Adipocyte (in vitro differentiated cells): ENCODE data around the gene RNPEPL1.
"Not testable (repeated sequence)": the region's sequence is repeated elsewhere in the genome, so short reads cannot be mapped to it uniquely, and the experiment has no call there.

Experiments used
- DNase-seq: peaks from one replicate; pipeline ENCODE4 v3.0.0-alpha.2; 2015; ENCODE audit warnings: low read depth
- H3K27me3 ChIP-seq: replicated peaks from 2 replicates; pipeline ENCODE4 v1.7.0; 2013; ENCODE audit warnings: mild to moderate bottlenecking, low read length, moderate library complexity; ENCODE audit not compliant: control insufficient read depth, insufficient read depth
- H3K36me3 ChIP-seq: 2 replicates; pipeline ENCODE4 v1.7.0; 2013; ENCODE audit warnings: low read length, mild to moderate bottlenecking, moderate library complexity; ENCODE audit not compliant: control insufficient read depth, insufficient read depth, severe bottlenecking
- H3K4me1 ChIP-seq: 2 replicates; pipeline ENCODE4 v1.7.0; 2013; ENCODE audit warnings: mild to moderate bottlenecking, low read length, moderate library complexity; ENCODE audit not compliant: control insufficient read depth, insufficient read depth
- H3K4me3 ChIP-seq: 2 replicates; pipeline ENCODE4 v1.7.0; 2013; ENCODE audit warnings: mild to moderate bottlenecking, low read length, moderate library complexity
- H3K9ac ChIP-seq: 2 replicates; pipeline ENCODE4 v1.7.0; 2013; ENCODE audit warnings: mild to moderate bottlenecking, low read length, moderate library complexity
- H3K9me3 ChIP-seq: 2 replicates; pipeline ENCODE4 v1.7.0; 2013; ENCODE audit warnings: mild to moderate bottlenecking, low read length, moderate library complexity; ENCODE audit not compliant: control insufficient read depth

Gene RNPEPL1, protein sequence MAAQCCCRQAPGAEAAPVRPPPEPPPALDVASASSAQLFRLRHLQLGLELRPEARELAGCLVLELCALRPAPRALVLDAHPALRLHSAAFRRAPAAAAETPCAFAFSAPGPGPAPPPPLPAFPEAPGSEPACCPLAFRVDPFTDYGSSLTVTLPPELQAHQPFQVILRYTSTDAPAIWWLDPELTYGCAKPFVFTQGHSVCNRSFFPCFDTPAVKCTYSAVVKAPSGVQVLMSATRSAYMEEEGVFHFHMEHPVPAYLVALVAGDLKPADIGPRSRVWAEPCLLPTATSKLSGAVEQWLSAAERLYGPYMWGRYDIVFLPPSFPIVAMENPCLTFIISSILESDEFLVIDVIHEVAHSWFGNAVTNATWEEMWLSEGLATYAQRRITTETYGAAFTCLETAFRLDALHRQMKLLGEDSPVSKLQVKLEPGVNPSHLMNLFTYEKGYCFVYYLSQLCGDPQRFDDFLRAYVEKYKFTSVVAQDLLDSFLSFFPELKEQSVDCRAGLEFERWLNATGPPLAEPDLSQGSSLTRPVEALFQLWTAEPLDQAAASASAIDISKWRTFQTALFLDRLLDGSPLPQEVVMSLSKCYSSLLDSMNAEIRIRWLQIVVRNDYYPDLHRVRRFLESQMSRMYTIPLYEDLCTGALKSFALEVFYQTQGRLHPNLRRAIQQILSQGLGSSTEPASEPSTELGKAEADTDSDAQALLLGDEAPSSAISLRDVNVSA

DNA sequence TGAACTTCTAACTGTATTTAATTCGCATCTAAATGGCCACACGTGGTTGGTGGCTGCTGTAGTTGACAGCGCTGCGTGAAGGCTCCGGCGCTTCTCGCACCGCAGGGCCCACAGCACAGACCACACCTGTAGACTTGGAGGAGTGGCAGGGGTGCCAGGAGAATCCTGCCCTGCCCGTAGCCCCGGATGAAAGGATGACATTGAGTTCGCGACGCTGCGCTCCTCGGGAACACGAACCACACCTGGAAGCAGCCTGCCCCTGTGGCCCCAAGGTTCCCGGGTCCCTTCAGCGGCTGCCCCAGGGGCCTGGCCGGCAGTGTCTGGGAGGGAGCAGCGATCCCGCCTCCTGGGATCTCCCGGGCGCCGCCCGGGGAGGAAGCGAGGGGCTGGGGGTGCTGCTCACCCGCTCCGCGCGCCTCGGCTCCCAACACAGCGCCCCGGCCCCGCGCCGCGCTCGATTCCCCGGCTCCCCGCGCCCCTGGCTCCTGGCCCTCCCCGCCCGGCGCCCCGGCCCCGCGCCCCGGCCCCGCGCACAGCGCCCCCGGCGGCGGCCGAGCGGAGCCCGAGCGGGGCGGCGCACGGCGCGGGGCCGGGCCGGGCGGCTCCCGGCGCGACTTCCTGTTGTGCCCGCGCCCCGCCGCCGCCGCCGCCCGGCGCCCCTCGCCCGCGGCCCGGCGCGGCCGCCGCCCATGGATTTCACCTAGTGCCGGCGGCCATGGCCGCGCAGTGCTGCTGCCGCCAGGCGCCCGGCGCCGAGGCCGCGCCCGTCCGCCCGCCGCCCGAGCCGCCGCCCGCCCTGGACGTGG is at the start of gene RNPEPL1:
TSS of gene RNPEPL1 (plus strand) at position 613 of the 806 bp plus-strand sequence. CDS start at position 716, 103 bp downstream.
- no peaks in the 10 kb centered on the region for H3K9me3 ChIP-seq

DNA sequence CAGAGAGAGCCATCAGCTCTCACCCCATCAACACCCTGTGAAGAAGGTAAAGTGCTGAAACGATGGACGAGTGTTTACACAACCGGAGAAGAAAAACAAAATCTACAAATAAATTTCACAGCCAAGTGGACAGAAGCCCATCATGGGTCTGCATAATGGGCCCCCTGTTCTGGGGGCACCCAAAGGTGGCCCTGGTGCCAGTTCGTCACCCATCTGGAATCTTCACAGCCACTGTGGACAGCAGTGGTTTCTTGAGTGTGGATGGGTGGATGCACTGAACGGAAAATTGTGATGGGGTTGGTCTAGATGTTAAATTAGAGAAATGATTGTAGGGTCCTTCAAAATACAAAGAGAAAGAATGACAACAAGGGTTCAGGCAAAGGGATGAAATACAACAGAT is 49.3 kb upstream of the RNPEPL1 start:
- peak overlapping the region; percentile 3 for H3K9ac ChIP-seq
- H3K4me1 ChIP-seq, result peaks cover 11% of the 10 kb centered on the region
- DNase-seq, result no peak
- peaks cover 12% of the 10 kb centered on the region for H3K36me3 ChIP-seq
- peaks cover 5% of the 10 kb centered on the region for H3K27me3 ChIP-seq
- no peaks in the 10 kb centered on the region for H3K9me3 ChIP-seq
- peak overlapping the region; percentile 61 for H3K4me3 ChIP-seq

More for the DNA sequence above, at the start of gene RNPEPL1:
- no peaks in the 10 kb centered on the region for H3K36me3 ChIP-seq
- DNase-seq, result peak; percentile 85
- peaks cover 32% of the 10 kb centered on the region for H3K4me1 ChIP-seq
- peak within 1 kb of the TSS; percentile 89 for H3K9ac ChIP-seq
- H3K4me3 ChIP-seq, result peak within 1 kb of the TSS; percentile 87
- no peaks in the 10 kb centered on the region for H3K27me3 ChIP-seq

DNA sequence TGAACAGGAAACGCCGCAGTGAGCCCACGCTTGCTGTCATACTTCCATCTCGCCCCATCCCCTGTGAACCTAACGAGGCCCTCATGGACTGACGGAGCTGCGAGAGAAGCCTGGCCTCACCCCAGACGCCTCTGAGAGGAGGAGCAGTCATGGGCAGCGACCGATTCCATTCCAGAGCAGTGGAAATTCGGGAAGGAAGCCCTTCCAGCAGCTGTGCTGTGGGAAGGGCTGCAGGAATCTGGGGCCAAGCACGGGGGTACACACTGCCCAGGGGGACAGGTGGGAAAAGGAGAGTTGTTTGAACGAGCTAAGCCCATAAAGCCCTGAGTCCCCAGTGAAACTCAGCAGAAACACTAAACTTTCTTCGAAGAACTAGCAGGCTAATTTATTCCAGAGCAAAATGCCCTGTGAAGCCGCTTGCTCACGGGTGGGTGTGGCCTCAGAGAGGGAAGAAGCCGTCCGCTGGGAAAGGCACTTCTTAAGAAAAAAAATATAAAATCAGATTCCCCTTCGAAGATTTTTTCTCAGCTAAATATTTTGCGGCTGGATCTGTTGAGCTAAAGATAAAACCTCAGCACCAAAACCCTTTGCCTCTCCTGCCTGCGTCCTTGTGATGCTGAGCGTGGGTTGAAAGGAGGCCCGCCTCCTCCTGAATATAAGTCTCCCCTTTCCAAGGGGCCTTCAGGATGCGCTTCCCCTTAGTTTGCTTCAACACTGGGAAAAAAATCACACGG is 48.7 kb upstream of the RNPEPL1 start:
- peaks cover 12% of the 10 kb centered on the region for H3K36me3 ChIP-seq
- H3K27me3 ChIP-seq, result peaks cover 5% of the 10 kb centered on the region
- DNase-seq, result peak; percentile 73
- H3K4me1 ChIP-seq, result peaks cover 9% of the 10 kb centered on the region
- H3K9me3 ChIP-seq, result no peaks in the 10 kb centered on the region
- H3K9ac ChIP-seq, result peak overlapping the region; percentile 3
- H3K4me3 ChIP-seq, result peak overlapping the region; percentile 61

DNA sequence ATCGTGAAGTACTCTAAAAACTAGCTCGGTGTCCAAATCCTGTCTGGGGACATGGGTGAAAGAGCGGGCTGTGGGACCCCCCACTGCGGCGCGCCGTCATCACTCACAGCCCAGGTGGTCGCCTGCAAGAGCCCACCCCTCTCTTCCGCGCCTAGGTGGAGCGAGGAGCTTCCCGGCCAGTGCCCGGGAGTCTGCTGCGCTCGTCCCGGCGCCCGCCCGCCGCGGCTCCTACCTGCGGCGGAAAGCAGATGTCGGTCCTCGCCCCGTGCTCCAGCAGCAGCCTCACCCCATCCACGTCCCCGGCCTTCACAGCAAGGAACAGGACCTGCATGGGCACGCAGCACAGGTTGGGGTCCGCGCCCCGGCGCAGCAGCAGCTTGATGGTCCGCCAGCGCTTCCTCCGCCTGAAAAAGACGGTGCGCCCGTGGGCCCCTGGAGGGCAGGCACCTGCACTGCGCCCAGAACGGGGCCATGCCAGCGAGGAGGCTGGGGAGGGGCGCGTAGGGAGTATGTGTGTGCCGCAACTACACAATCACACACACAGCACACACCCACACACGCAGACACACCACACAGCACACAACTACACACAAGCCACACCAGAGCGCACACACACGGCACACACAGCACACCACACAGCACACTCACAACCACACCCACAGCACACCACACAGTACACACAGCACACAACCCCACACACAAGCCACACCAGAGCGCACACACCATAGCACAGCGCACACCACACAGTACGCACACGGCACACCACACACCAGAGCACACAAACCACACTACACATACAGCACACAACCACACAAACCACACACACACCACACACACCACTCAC is 47.9 kb upstream of the RNPEPL1 start:
- peaks cover 9% of the 10 kb centered on the region for H3K4me1 ChIP-seq
- peak overlapping the region; percentile 61 for H3K4me3 ChIP-seq
- no peak for DNase-seq
- H3K9ac ChIP-seq, result peak overlapping the region; percentile 3
- peaks cover 5% of the 10 kb centered on the region for H3K9me3 ChIP-seq
- peaks cover 12% of the 10 kb centered on the region for H3K36me3 ChIP-seq
- H3K27me3 ChIP-seq, result peaks cover 5% of the 10 kb centered on the region

DNA sequence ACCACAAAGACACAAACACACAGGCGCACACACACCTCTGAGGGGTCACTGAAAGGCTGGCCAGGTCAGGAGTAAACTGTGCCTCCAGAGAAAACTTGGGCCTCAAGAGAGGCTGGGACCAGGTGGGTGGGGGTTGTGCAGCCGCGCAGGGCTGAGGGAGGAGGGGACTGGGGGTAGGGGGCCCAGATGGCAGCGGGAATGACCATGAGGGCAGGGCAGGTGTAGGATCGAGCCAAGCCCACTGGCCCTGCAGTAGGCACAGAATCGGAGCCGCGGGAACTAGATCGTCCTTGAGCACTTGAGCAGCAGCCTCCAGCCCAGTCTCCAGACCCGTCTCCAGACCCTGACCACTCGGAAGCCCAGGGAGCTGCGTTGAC is 47.3 kb upstream of the RNPEPL1 start:
- H3K9me3 ChIP-seq, result peaks cover 5% of the 10 kb centered on the region
- peaks cover 9% of the 10 kb centered on the region for H3K4me1 ChIP-seq
- H3K4me3 ChIP-seq, result no peak overlapping the region
- H3K9ac ChIP-seq, result no peak overlapping the region
- H3K36me3 ChIP-seq, result peaks cover 12% of the 10 kb centered on the region
- peaks cover 5% of the 10 kb centered on the region for H3K27me3 ChIP-seq
- no peak for DNase-seq

DNA sequence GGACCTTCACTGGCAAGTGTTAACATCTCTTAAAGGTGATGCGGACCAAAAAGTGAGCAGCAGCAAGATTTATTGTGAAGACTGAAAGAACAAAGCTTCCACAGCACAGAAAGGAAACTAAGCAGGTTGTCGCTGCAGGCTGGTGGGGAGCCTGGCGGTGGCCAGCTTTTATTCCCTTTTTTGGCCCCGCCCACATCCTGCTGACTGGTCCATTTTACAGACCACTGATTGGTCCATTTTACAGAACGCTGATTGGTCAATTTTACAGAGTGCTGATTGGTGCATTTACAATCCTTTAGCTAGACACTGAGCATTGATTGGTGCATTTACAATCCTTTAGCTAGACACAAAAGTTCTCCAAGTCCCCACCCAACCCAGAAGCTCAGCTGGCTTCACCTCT is 46.4 kb upstream of the RNPEPL1 start:
- H3K4me1 ChIP-seq, H3K9ac ChIP-seq, H3K4me3 ChIP-seq, H3K9me3 ChIP-seq, DNase-seq, H3K27me3 ChIP-seq: not testable (repeated sequence)
- peaks cover 12% of the 10 kb centered on the region for H3K36me3 ChIP-seq

DNA sequence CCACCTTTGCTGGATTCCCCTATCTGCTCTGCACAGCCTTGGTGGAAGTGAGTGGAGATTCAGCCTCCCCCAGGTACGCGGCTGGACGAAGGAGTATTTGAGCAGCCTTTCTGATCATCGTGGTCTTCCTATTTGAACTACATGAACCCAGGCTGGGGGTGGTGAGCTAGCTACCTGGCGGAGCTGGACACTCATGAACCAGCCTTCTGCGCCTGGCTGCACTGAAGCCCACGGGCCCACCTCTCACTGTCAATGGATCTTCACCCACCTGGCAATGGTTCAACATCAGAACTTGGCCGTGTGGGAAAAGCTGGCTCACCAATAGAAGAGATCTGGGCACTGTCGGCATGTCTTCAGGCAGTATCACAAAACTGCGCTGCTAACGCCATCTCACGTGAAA is 45.9 kb upstream of the RNPEPL1 start:
- Histone ChIP-seq H3K4me3 (no peak overlapping the region), H3K9ac (no peak overlapping the region), H3K36me3 (peaks cover 16% of the 10 kb centered on the region), H3K9me3 (peaks cover 5% of the 10 kb centered on the region), H3K4me1 (peaks cover 9% of the 10 kb centered on the region), H3K27me3 (peaks cover 5% of the 10 kb centered on the region)
- no peak for DNase-seq

DNA sequence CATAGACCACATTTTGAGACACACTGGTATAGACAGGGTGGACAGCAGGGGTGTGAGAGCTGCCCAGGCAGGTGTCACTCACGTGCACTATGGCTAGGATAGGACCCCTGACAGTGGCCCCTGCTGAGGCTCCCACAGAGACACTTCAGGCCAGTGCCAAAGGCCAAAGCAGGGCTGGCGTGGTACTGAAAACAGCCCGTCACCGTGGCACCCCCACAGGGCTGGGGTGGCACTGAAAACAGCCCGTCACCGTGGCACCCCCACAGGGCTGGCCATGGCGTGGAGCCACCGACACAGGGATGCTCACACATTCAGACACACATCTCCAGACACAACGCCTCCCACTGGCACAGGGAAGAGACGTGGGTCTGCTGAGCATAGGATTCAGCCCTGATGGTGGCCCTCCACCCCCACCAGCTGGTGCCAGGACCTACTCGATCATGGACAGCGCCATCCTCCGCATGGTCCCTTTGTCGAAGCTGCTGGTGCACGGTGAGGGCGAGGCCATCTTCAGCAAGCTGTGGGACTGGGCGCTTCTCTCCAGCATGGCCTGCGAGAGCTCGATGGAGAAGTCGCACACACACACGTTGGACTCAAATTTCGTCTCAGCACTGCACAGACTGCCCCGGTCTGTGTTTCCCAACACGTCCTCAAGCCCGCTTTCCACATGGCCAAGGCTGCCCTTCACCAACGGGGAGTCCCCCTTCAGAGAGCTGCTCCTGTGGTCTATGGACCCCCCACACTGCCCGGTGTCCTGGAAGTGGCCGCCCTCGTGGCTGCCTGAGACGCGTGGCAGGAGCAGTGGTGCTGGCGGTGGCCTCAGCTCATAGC is 44.6 kb upstream of the RNPEPL1 start:
- H3K4me1 ChIP-seq, result peaks cover 9% of the 10 kb centered on the region
- H3K4me3 ChIP-seq, result no peak overlapping the region
- H3K36me3 ChIP-seq, result peaks cover 16% of the 10 kb centered on the region
- peaks cover 5% of the 10 kb centered on the region for H3K27me3 ChIP-seq
- peaks cover 5% of the 10 kb centered on the region for H3K9me3 ChIP-seq
- no peak for DNase-seq
- no peak overlapping the region for H3K9ac ChIP-seq

DNA sequence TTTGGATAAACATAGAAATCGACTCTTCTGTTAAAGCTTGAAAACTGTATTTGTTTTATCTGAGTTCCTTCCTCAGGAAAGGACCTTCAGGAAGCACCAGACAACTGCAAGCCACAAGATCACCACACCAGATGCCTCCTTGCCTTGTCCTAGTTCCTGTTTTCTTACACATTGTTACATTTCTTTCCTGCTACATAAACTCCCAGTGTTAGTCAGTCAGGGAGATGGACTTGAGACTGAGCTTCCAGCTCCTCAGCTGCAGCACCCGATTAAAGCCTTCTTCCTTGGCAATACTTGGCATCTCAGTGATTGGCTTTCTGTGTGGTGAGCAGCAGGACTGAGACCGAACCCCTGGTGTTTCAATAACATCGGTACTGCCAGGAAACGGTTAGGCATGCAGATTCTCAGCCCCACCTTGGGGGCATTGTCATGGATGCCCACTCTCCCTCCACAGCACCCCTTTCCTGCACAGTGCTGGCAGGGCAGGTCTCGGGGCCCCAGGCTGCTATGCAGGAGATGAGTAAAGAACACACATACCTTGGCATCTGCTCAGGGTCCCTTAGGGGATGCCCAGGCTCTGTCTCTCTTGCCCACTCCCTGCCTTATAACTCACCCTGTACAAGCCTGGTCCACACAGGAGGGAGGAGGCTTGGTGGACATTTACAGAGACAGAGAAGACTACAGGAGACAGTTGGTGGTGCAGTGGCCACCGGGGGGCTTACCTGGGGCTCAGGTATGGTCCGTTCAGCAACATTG is 43.1 kb upstream of the RNPEPL1 start:
- Histone ChIP-seq H3K36me3 (peaks cover 23% of the 10 kb centered on the region), H3K4me3 (no peak overlapping the region), H3K9me3 (peaks cover 5% of the 10 kb centered on the region), H3K27me3 (peaks cover 5% of the 10 kb centered on the region), H3K9ac (no peak overlapping the region), H3K4me1 (peaks cover 5% of the 10 kb centered on the region)
- no peak for DNase-seq
